NCI-H187 (cell line): ENCODE results near the gene AHNAK.
A peak's percentile ranks its signal among the peaks of the same experiment; 100 is the strongest.

Experiments
- DNase-seq, 2 experiments: peaks; one replicate each; lab custom pipeline; 2025; lab: John Stamatoyannopoulos, UW

Gene AHNAK

GRCh38 chr11:62535802-62536201, 10.8 kb downstream of the AHNAK start:
- no peak for DNase-seq

DNA sequence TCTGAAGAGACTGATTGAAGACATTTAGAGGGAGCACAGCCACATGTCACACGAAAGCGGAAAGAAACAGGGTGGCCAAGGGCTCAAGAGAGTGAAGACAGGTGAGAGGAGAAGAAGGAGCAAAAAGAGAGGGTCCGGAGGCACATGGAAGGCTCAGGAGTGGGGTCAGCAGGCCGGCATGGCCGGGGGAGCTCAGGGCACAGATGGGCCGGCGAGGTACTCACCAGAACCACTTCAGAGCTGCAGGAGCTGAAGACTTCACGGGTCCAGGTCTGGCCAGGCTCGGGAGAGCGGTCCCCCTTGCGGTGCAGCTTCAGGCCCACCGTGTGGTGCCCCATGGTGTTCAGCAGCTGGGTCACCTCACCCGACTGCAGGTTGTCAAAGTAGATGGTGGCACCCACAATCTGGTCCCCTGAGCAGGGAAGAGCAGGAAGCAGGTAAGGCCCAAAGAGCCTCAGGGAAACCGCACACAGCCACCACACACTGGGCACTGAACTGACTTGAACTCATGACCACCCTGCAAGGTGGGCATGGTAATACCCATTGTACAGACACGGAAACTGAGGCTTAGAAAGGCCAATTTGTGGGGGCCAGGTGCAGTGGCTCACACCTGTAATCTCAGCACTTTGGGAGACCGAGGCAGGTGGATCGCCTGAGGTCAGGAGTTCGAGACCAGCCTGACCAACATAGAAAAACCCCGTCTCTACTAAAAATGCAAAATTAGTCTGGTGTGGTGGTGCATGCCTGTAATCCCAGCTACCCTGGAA, 11.6 kb downstream of the AHNAK start:
- no peak for DNase-seq

DNA sequence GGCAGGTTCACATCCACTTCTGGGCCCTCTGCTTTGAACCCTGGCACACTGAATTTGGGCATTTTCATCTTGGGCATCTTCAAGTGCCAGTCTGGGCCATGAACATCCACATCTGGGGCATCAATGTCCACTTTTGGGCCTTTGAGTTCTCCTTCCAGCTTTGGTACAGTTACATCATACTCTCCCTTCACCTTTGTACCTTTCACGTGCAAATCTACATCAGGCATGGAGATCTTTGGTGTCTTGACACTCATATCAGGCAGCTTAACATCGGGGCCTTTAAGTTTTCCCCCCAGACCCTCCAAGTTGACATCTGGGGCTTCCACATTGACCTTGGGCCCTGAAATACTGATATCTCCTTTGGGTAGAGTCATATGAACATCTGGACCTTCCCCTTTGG, 14.5 kb downstream of the AHNAK start:
- DNase-seq, result no peak

DNA sequence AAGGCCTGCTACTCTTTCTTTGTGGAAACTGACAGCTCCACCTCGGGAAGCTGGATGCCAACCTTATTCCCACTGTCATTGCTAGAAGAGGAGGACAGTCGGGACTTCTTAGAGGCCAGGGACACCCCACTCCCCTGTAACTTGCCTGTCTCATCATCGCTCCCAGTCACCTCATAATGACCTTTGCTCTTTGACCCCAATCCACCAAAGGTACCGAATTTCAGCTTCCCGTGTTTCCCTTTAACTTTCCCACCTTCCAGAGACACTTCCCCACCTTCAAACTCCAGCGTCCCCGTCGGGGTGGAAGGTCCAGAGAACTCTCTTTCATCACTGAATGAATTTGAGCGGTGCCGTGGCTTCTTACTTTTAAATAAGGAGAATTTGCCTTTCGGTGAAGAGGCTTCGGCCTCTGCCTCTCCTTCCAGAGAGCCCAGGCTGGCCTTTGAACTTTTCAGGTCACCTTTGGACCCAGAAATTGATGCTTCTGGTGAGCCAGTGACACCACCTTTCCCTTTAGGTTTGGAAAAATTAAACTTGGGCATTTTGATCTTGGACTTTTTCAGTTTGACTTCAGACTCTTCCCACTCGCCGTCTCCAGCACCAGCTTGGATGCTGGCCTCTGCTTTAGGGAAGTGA, 29.8 kb downstream of the AHNAK start:
- DNase-seq, result no peak

- no peak for DNase-seq
Measured at GRCh38 chr11:62514151-62514550, 32.5 kb downstream of the AHNAK start.

DNA sequence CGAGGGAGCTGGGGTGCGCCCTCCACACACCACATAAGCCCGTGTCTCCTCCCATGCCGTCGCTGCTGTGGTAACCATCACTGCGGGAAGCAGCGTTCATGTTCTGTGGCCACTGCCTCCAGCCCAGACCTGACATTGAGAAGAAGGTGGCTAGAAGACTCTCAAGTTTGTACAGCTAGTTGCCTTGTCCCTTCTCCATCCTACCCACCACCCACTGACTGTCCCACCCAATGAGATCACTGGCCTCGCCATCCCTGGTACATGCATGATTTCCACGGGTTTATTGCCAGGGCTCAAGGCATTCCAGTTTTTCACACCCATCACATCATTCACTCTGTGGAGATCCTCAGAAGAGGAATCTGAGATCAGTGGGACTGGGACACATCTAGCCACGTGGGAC, 33.0 kb downstream of the AHNAK start:
- no peak for DNase-seq

DNA sequence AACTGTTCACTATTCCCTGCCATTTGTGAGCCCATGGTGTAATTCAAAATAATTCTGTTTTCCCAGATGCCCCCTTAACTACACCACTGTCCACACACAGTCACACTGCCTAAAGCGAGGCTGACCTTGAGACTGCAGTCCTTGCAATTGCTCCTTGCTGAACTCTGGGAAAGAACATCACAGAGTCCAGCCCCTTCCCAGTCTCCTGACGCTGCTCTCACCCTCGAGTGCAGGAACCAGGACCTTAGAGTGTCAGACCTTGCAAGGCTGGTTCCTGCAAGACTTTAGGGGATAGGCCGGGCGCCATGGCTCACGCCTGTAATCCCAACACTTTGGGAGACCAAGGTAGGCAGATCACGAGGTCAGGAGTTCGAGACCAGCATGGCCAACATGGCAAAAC, 33.6 kb downstream of the AHNAK start:
- no peak for DNase-seq

- peak; percentile 17 to 29 for DNase-seq
Measured at GRCh38 chr11:62508336-62509058, 38.1 kb downstream of the AHNAK start.

GRCh38 chr11:62507125-62507422, 39.5 kb downstream of the AHNAK start:
- DNase-seq, result no peak

- no peak for DNase-seq
Measured at GRCh38 chr11:62506413-62507124, 40.0 kb downstream of the AHNAK start.

GRCh38 chr11:62505440-62506091, 41.0 kb downstream of the AHNAK start:
- no peak for DNase-seq

DNA sequence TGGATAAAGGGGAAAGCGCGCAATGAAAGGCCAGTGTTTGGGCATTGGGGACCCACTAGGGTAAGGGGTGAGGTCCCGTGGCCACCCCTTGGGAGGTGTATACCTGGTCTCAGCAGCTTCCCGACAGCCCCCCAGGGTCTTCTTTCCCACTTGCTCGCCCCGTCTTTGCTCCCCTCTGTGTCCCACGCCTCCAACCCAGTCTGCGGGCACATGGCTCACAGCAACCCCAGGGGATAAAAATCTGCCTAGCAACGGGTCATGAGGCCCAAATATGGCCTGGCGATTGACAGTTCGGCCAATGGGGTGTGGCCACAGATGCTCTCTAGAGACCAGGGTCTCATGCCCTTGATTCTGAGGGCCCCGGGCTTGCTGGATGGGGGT, 41.6 kb downstream of the AHNAK start:
- DNase-seq, result no peak

DNA sequence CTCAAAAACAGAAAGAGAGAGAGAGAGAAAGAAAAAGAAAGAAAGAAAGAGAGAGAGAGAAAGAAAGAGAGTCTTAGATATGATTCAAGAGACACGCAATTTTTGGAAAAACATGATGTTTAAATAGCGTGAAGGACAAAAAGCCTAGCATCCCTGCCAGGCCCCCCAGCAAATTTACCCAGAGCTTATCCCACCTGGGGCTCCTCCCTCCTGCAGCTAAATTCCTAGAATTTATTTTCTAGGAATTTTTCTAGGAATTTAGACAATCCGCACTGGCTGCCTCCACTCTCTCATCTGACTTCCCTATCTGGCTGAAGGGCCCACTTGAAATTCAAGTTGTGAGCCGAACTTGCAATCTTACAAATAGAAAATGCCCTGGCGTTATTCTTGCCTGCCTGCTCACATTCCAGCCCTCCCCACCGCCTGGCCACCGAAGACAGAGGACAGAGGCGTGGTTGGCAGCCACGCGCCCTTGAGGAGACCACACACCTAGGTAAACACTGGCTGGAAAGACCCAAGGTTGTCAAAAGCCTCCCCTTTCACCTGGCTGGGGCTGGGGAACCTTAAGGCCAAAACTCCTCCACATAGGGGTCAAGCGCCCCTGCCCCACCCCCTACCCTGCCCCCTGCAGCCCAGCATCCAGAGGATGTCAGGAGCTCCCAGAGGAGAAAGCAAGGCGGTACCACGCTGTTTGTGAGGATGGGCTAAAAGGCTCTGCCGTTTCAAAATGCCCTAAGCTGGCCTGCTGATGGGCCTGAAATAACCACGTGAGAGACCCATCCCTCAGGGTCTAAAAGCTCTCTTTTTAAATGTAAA, 42.2 kb downstream of the AHNAK start:
- no peak for DNase-seq

DNA sequence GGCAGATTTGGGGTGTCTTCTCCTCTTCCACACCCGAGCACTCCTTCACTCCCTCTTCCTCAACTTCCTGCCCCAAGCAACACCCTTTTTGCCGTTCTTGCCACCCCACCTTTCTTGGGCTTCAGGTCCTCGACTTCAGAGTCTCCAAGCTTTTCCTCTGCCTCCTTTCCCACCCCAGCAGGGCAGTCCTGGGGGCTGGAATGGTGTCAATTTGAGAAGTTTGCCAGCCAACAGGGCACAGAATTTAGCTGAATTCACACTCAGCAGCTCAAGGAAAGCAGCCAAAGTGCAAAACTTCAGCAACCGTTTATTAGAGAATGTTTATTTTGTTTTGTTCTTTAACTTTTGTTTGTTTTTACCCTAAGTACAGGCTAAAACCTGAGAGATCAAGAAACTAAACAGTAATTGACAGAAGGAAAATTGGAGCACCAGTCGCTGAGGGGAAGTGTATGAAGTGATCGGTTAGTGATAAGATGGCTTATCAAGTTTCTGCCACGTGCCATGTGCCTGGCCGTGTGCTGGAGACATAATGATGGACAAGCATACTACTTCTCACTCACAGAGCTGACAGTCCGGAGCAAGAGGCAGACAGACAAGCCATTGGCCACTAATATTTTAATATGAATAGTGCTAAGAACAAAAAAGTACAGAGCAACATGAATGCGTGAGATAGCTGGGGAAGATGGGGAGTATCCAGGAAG, 44.4 kb downstream of the AHNAK start:
- DNase-seq, result no peak

DNA sequence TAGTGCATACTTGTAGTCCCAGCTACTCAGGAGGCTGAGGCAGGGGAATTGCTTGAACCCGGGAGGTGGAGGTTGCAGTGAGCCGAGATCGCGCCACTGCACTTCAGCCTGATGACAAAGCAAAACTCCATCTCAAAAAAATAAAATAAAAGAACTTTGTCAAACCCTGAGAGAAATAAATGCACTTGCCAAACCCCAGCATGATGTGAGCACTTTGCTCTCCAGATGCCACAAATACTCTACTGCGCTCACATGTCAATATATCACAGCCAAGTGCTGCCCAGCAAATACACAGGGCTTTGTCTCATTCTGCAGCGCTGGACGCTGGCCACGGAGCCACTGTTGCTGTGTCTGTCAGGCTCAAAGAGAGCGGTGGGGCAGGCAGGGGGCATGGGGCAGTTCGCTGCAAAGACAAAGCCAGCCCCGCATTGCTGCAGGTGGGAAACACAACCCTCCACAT, 45.1 kb downstream of the AHNAK start:
- DNase-seq, result no peak

DNA sequence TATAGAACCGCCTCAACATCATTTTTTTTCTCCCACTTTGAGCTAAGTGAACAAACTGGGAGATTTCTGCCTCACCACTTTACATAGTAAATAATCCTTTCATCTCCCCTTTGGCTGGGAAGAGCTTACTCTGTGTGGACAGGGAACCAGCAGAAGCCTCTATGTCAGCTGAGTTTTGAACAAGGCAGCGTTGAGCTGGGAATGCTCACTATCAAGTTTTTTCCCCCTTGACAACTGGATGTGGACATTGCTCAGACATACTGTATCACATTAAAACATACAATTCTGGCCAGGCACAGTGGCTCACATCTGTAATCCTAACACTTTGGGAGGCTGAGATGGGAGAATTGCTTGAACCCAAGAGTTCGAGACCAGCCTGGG, 46.0 kb downstream of the AHNAK start:
- DNase-seq, result no peak

- peak in 1 of 2 experiments; percentile 26 for DNase-seq
Measured at GRCh38 chr11:62499944-62500649, 46.5 kb downstream of the AHNAK start.

DNA sequence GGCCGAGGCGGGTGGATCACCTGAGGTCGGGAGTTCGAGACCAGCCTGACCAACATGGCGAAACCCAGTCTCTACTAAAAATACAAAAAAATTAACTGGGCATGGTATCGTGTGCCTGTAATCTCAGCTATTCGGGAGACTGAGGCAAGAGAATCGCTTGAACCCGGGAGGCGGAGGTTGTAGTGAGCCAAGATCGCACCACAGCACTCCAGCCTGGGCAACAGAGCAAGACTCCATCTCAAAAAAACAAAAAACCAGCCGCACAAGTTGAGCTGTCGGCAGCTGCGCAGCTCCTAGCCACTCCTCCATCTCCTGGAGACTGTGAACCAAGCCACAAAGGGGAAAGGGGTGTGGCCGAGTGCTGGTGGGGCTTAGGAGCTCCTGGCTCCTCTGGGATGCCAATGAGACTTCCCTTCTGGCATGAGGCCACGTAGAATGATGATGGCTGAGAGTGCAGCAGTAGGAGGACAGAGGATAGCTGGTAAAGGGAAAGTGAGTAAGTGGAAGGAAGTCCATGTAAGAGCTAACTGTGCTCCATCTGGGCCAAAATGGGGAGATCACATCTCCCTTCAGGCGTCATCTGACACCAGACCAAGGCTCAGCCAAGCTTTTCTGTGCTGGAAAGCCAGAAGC, 47.2 kb downstream of the AHNAK start:
- DNase-seq, result peak; percentile 54 to 70

- no peak for DNase-seq
Measured at GRCh38 chr11:62498492-62499286, 47.9 kb downstream of the AHNAK start.
